Colonic mucosa (tissue), 4 donors: ENCODE results near the gene NEU4. TPM values are rescaled to one million over a fixed set of nuclear protein-coding genes. Genes with fewer than 3 reads are reported as not detected.

Experiments used
- DNase-seq: peaks from one replicate; pipeline ENCODE4 v3.0.0-alpha.2; 2020
- H3K27ac ChIP-seq: fragments of 200-600 bp; one replicate; pipeline ENCODE4 v1.8.0; 2021
- H3K27me3 ChIP-seq: fragments of 200-600 bp; one replicate; pipeline ENCODE4 v1.8.0; 2021
- H3K36me3 ChIP-seq: fragments of 200-600 bp; one replicate; pipeline ENCODE4 v1.8.0; 2021
- H3K4me1 ChIP-seq: fragments of 200-600 bp; one replicate; pipeline ENCODE4 v1.8.0; 2021; ENCODE audit warnings: mild to moderate bottlenecking
- H3K4me3 ChIP-seq: fragments of 200-600 bp; one replicate; pipeline ENCODE4 v1.8.0; 2021
- H3K9ac ChIP-seq, 2 donors: one replicate each; pipeline ENCODE4 v1.7.0; 2013; ENCODE audit warnings: control low read depth in 2 of 2, low read depth in 2 of 2, low read length in 2 of 2
- H3K9me3 ChIP-seq: fragments of 200-600 bp; one replicate; pipeline ENCODE4 v1.8.0; 2021
- CTCF ChIP-seq: fragments of 200-600 bp; IDR thresholded peaks from one replicate; pipeline ENCODE4 v1.8.0; 2022; ENCODE audit warnings: antibody characterized with exemption, mild to moderate bottlenecking
- intact Hi-C: fragments of 100-400 bp; cut with DNase I; formaldehyde crosslinking; loops from one replicate; pipeline ENCODE4 v1.14.1; 2022
- total RNA-seq, 2 donors: library from RNA; stranded (reverse); fragmentation: NEBNext Ultra II Directional in 1 of 2; extraction: Animal tissue kit (Norgen Biotek cat#: 25700) in 1 of 2; gene quantifications; one replicate each; pipeline ENCODE4 v1.2.1, GENCODE V29; 2021
- donor health status: healthy.
- donor health status: DM: no; HTN: no; CAD: no.
- donor health status: DM: no; HTN: no; CAD: no.

The NEU4 gene
- total RNA-seq, 2 donors from 2014 or later = 36.9 to 84.5 TPM

- intact Hi-C loops = no loop called here
- H3K9ac ChIP-seq = no peak overlapping the region
- no peaks in the 10 kb centered on the region for H3K4me1 ChIP-seq
- H3K9me3 ChIP-seq = no peaks in the 10 kb centered on the region
- H3K27ac ChIP-seq = no peak overlapping the region
- no peaks in the 10 kb centered on the region for H3K27me3 ChIP-seq
- H3K36me3 ChIP-seq = no peaks in the 10 kb centered on the region
- no peak for DNase-seq
- TF ChIP-seq CTCF = no peak
- no peak overlapping the region for H3K4me3 ChIP-seq
Measured at GRCh38 chr2:241763551-241764274, 45.3 kb upstream of the NEU4 start.

- Histone ChIP-seq H3K27ac (no peak overlapping the region), H3K4me3 (no peak overlapping the region), H3K27me3 (no peaks in the 10 kb centered on the region), H3K4me1 (no peaks in the 10 kb centered on the region), H3K9me3 (no peaks in the 10 kb centered on the region), H3K9ac (no peak overlapping the region), H3K36me3 (no peaks in the 10 kb centered on the region)
- DNase-seq = no peak
- no peak for TF ChIP-seq CTCF
- intact Hi-C loops = no loop called here
Measured at GRCh38 chr2:241764275-241765241, 44.4 kb upstream of the NEU4 start.

- Histone ChIP-seq H3K4me1 (no peaks in the 10 kb centered on the region), H3K27me3 (no peaks in the 10 kb centered on the region), H3K27ac (no peak overlapping the region), H3K9ac (no peak overlapping the region), H3K36me3 (no peaks in the 10 kb centered on the region), H3K9me3 (no peaks in the 10 kb centered on the region), H3K4me3 (no peak overlapping the region)
- intact Hi-C loops = no loop called here
- TF ChIP-seq CTCF = no peak
- no peak for DNase-seq
Measured at GRCh38 chr2:241767464-241768250, 41.3 kb upstream of the NEU4 start.

- Histone ChIP-seq H3K9me3 (no peaks in the 10 kb centered on the region), H3K4me1 (no peaks in the 10 kb centered on the region), H3K36me3 (no peaks in the 10 kb centered on the region), H3K27ac (no peak overlapping the region), H3K9ac (no peak overlapping the region), H3K27me3 (no peaks in the 10 kb centered on the region), H3K4me3 (no peak overlapping the region)
- intact Hi-C loops = no loop called here
- no peak for DNase-seq
- no peak for TF ChIP-seq CTCF
Measured at GRCh38 chr2:241768251-241768711, 40.7 kb upstream of the NEU4 start.

GRCh38 chr2:241768850-241769249, 40.1 kb upstream of the NEU4 start:
- Histone ChIP-seq H3K9ac (no peak overlapping the region), H3K4me3 (no peak overlapping the region), H3K4me1 (no peaks in the 10 kb centered on the region), H3K36me3 (no peaks in the 10 kb centered on the region), H3K9me3 (no peaks in the 10 kb centered on the region), H3K27me3 (no peaks in the 10 kb centered on the region), H3K27ac (no peak overlapping the region)
- no peak for DNase-seq
- intact Hi-C loops = no loop called here
- TF ChIP-seq CTCF = no peak
